PC-9 (cell line): ENCODE results near the gene ARHGAP6. TPM values are rescaled to one million over a fixed set of nuclear protein-coding genes. Genes with fewer than 3 reads are reported as not detected.

Source experiments
- BruUV-seq: library from RNA; stranded (reverse); fragments of 400-500 nt; replicated peaks from 2 replicates; lab custom pipeline; 2021; lab: Mats Ljungman, UMichigan
- CTCF ChIA-PET: fragments of 300-600 bp; sonication (Branson Sonifier 250); formaldehyde crosslinking; loops from one replicate; lab custom pipeline; 2022; ENCODE audit warnings: antibody characterized with exemption; lab: Charles Lee
- POLR2A ChIA-PET: fragments of 300-600 bp; sonication (Branson Sonifier 250); formaldehyde crosslinking; loops from one replicate; lab custom pipeline; 2022; ENCODE audit warnings: antibody characterized with exemption; ENCODE audit not compliant: unreplicated experiment; lab: Charles Lee
- DNase-seq, 2 experiments: peaks; one replicate each; pipeline versions ENCODE4 v3.0.0 to v3.0.0-alpha.2; 2015 to 2022; ENCODE audit warnings: mixed read lengths in 1 of 2
- H2AFZ ChIP-seq: fragments of 200-600 bp; sonication (generic); 2 replicates; pipeline ENCODE4 v1.8.1; 2017; ENCODE audit warnings: antibody characterized with exemption
- H3F3A ChIP-seq: fragments of 200-600 bp; sonication (generic); 2 replicates; pipeline ENCODE4 v1.8.1; 2017; ENCODE audit warnings: antibody characterized with exemption, mild to moderate bottlenecking, low read depth; ENCODE audit not compliant: insufficient read depth
- H3K27ac ChIP-seq: fragments of 200-600 bp; sonication (generic); 2 replicates; pipeline ENCODE4 v1.6.1; 2016; ENCODE audit warnings: mixed run types
- H3K27me3 ChIP-seq: fragments of 200-600 bp; sonication (generic); 2 replicates; pipeline ENCODE4 v1.6.1; 2016; ENCODE audit warnings: low read depth, mixed run types; ENCODE audit not compliant: insufficient read depth
- H3K36me3 ChIP-seq: fragments of 200-600 bp; sonication (generic); 2 replicates; pipeline ENCODE4 v1.6.1; 2016; ENCODE audit warnings: low read depth, mixed run types
- H3K4me1 ChIP-seq: fragments of 200-600 bp; sonication (generic); replicated peaks from 2 replicates; pipeline ENCODE4 v1.6.1; 2016; ENCODE audit warnings: mixed run types; ENCODE audit not compliant: insufficient read depth
- H3K4me2 ChIP-seq: fragments of 200-600 bp; sonication (generic); 2 replicates; pipeline ENCODE4 v1.6.1; 2017; ENCODE audit warnings: mixed run types
- H3K4me3 ChIP-seq: fragments of 200-600 bp; sonication (generic); 2 replicates; pipeline ENCODE4 v1.6.1; 2016; ENCODE audit warnings: mixed run types
- H3K79me2 ChIP-seq: fragments of 200-600 bp; sonication (generic); 2 replicates; pipeline ENCODE4 v1.6.1; 2017; ENCODE audit warnings: low read depth, mixed run types
- H3K9me2 ChIP-seq: fragments of 200-600 bp; sonication (generic); 2 replicates; pipeline ENCODE4 v1.8.1; 2017; ENCODE audit warnings: mild to moderate bottlenecking; ENCODE audit not compliant: insufficient read depth
- H3K9me3 ChIP-seq: fragments of 200-600 bp; sonication (generic); 2 replicates; pipeline ENCODE4 v1.8.1; 2016; ENCODE audit warnings: low read depth; ENCODE audit not compliant: insufficient read depth
- H4K20me1 ChIP-seq: fragments of 200-600 bp; sonication (generic); 2 replicates; pipeline ENCODE4 v1.8.1; 2017; ENCODE audit not compliant: insufficient read depth
- EZH2 ChIP-seq: fragments of 200-600 bp; sonication (generic); IDR thresholded peaks from 2 replicates; pipeline ENCODE4 v1.8.0; 2017; ENCODE audit warnings: antibody characterized with exemption, low read depth
- intact Hi-C: fragments of 100-400 bp; cut with micrococcal nuclease; formaldehyde crosslinking; loops from one replicate; pipeline ENCODE4 v1.10.0; 2022; ENCODE audit not compliant: unreplicated experiment
- total RNA-seq: library from RNA; stranded (reverse); gene quantifications from 2 replicates; pipeline ENCODE4 v1.2.3, GENCODE V29; 2021
- TF ChIP-seq, protein P1 (sequence below): fragments of 200-600 bp; sonication (generic); conservative IDR thresholded peaks from 2 replicates; pipeline ENCODE4 v1.6.1; 2017; ENCODE audit warnings: mixed run types, antibody characterized with exemption, mild to moderate bottlenecking, moderate library complexity

ARHGAP6 gene
- total RNA-seq, 1 experiment from 2014 or later: not detected

DNA sequence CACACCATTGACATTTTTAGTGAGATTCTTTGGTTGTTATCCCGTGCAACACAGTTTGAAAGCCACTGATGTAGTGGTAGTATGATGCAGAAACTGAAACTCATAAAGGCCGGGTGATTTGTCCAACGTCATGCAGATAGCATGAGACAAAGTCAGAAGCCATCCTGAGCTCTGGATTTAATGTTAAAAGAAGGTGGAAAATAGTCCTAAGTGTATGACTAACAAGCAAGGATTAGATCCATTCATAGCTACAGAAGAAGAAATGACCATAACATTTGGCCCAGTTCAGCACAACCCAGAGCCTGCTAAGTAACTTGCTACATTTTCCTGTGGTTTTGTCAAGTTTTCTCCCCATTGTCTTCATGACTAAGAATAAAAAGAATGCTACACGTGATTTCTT lies 230.2 kb downstream of the ARHGAP6 start:
- no peak overlapping the region for H3K27ac ChIP-seq
- H3K9me3 ChIP-seq: no peaks in the 10 kb centered on the region
- no peaks in the 10 kb centered on the region for H3K36me3 ChIP-seq
- no peaks in the 10 kb centered on the region for H3K9me2 ChIP-seq
- H3K4me1 ChIP-seq: no peaks in the 10 kb centered on the region
- no peak overlapping the region for H3K4me3 ChIP-seq
- no peaks in the 10 kb centered on the region for H3F3A ChIP-seq
- POLR2A ChIA-PET: no interaction called here
- H3K4me2 ChIP-seq: no peak overlapping the region
- no peak for TF ChIP-seq EZH2
- TF ChIP-seq, protein P1, sequence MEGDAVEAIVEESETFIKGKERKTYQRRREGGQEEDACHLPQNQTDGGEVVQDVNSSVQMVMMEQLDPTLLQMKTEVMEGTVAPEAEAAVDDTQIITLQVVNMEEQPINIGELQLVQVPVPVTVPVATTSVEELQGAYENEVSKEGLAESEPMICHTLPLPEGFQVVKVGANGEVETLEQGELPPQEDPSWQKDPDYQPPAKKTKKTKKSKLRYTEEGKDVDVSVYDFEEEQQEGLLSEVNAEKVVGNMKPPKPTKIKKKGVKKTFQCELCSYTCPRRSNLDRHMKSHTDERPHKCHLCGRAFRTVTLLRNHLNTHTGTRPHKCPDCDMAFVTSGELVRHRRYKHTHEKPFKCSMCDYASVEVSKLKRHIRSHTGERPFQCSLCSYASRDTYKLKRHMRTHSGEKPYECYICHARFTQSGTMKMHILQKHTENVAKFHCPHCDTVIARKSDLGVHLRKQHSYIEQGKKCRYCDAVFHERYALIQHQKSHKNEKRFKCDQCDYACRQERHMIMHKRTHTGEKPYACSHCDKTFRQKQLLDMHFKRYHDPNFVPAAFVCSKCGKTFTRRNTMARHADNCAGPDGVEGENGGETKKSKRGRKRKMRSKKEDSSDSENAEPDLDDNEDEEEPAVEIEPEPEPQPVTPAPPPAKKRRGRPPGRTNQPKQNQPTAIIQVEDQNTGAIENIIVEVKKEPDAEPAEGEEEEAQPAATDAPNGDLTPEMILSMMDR: no peak
- BruUV-seq: no TSS peak
- no peaks in the 10 kb centered on the region for H3K79me2 ChIP-seq
- H3K27me3 ChIP-seq: no peaks in the 10 kb centered on the region
- DNase-seq: no peak
- H2AFZ ChIP-seq: no peak overlapping the region
- intact Hi-C loops: no loop called here
- CTCF ChIA-PET: no interaction called here
- no peaks in the 10 kb centered on the region for H4K20me1 ChIP-seq

DNA sequence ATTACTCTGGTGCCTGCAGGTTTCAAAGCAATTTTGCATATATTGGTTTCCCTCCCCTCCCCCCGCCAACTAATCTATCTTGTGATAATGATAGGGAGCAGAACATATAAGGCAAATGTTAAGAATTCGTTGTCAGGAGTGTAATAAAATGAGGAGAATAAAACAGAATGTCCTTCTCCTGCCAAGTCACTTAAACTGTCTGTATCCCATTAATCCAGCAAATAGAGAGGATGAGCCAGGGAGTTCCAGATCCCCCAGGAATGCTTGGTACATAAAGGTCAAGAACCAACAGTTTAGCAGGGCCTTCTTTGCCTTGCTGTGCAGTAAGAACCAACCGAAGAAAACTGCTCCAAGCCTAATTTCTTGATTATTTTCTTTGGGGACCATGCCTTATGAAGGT lies 231.1 kb downstream of the ARHGAP6 start:
- DNase-seq: no peak
- no peak overlapping the region for H3K4me3 ChIP-seq
- POLR2A ChIA-PET: no interaction called here
- no peaks in the 10 kb centered on the region for H3K27me3 ChIP-seq
- H3K9me2 ChIP-seq: no peaks in the 10 kb centered on the region
- TF ChIP-seq, protein P1: no peak
- no peak for TF ChIP-seq EZH2
- no peak overlapping the region for H2AFZ ChIP-seq
- intact Hi-C loops: no loop called here
- H3K4me2 ChIP-seq: no peak overlapping the region
- no peaks in the 10 kb centered on the region for H3F3A ChIP-seq
- no peaks in the 10 kb centered on the region for H3K79me2 ChIP-seq
- no peaks in the 10 kb centered on the region for H3K9me3 ChIP-seq
- BruUV-seq: no TSS peak
- no peaks in the 10 kb centered on the region for H4K20me1 ChIP-seq
- no peaks in the 10 kb centered on the region for H3K4me1 ChIP-seq
- CTCF ChIA-PET: no interaction called here
- H3K27ac ChIP-seq: no peak overlapping the region
- H3K36me3 ChIP-seq: no peaks in the 10 kb centered on the region

DNA sequence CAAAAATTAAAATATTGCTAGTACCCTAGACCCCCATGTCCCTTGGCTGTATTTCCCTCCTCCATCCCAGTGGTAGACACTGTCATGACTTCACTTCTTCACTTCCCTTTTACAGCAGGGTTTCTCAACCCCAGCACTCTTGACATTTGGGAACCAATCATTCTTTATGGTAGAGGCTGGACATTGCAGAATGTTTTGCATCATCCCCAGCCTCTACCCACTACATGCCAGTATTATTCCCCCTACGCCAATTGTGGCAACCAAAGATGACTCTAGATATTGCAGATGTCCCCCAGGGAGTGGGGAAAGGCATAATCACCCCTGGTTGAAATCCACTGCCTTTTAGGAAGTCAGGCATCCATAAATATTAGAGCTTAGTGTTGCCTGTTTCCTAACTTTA lies 233.9 kb downstream of the ARHGAP6 start:
- H3K79me2 ChIP-seq: no peaks in the 10 kb centered on the region
- CTCF ChIA-PET: no interaction called here
- no peaks in the 10 kb centered on the region; the same call in 1 of the 2 replicates for H3K27me3 ChIP-seq
- no TSS peak for BruUV-seq
- H3F3A ChIP-seq: no peaks in the 10 kb centered on the region
- no peaks in the 10 kb centered on the region for H3K4me1 ChIP-seq
- H3K36me3 ChIP-seq: no peaks in the 10 kb centered on the region
- POLR2A ChIA-PET: no interaction called here
- no peaks in the 10 kb centered on the region for H3K9me3 ChIP-seq
- intact Hi-C loops: no loop called here
- no peak overlapping the region for H2AFZ ChIP-seq
- no peak overlapping the region for H3K4me2 ChIP-seq
- H4K20me1 ChIP-seq: no peaks in the 10 kb centered on the region
- no peaks in the 10 kb centered on the region for H3K9me2 ChIP-seq
- H3K4me3 ChIP-seq: no peak overlapping the region
- TF ChIP-seq EZH2: no peak
- TF ChIP-seq, protein P1: no peak
- DNase-seq: no peak
- no peak overlapping the region for H3K27ac ChIP-seq
